GM19025 (cell line): ENCODE data around the gene AHSG.
A peak's percentile ranks its signal among the peaks of the same experiment; 100 is the strongest.
"Not testable (repeated sequence)": the region's sequence is repeated elsewhere in the genome, so short reads cannot be mapped to it uniquely, and the experiment has no call there.

Source experiments
- ATAC-seq: cut with Tn5 transposase; IDR thresholded peaks from one replicate; pipeline ENCODE4 v1.9.1; 2021; ENCODE audit warnings: mild to moderate bottlenecking, low read depth, moderate library complexity; ENCODE audit not compliant: unreplicated experiment

Gene AHSG

DNA sequence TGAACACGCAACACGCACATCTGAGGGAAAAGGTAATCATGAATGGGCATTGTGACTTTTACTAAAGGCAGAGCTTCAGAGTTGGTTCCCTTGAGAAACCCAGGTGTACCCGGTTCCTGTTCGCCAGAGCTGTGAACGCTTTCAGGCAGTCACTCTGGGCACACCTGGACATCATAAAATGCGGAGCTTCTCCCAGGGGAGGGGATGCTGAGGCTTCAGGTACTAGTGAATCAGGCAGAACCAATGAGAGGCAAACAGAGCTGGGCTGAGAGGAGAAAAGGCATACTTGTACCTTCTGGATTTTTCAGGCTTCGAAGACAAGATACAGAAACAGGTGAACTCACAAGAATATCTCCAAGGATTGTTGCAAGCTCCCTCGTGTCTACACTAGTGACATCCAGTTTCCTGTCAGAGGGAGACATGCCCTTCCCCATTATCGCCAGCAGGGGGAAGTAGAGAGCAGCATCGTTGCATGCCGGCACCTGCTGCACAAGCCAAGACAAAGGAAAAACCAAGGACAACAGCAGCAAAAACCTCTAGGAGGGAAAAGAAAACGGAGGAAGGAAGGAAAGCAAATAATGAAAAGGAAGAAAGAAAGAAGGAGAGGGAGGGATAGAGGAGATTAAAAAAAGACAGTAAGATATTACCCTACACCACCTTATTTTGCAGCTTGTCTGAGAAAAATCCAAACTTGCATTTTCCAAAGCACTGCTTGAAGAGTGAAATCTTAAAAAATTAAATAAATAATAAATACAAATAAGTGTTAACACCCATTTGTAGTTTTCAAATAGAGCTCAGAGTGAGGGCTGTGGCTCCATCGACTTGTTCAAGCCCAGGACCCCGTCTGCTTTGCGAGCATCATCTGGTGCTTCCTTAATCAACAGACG, 2.0 kb downstream of the AHSG start:
- ATAC-seq: no peak

DNA sequence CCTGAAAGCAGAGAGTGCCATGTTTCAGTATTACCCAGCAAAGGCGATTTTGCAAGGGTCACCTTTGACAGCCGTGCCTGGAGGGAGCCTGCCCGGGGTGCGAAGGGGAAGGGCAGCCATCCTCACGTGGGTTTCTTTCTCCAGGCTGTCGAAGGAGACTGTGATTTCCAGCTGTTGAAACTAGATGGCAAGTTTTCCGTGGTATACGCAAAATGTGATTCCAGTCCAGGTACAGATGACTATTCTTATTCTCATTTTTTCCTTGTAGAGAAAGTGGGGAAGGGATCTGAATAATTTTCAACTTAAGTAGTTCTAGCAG, 3.4 kb downstream of the AHSG start:
- ATAC-seq: no peak

DNA sequence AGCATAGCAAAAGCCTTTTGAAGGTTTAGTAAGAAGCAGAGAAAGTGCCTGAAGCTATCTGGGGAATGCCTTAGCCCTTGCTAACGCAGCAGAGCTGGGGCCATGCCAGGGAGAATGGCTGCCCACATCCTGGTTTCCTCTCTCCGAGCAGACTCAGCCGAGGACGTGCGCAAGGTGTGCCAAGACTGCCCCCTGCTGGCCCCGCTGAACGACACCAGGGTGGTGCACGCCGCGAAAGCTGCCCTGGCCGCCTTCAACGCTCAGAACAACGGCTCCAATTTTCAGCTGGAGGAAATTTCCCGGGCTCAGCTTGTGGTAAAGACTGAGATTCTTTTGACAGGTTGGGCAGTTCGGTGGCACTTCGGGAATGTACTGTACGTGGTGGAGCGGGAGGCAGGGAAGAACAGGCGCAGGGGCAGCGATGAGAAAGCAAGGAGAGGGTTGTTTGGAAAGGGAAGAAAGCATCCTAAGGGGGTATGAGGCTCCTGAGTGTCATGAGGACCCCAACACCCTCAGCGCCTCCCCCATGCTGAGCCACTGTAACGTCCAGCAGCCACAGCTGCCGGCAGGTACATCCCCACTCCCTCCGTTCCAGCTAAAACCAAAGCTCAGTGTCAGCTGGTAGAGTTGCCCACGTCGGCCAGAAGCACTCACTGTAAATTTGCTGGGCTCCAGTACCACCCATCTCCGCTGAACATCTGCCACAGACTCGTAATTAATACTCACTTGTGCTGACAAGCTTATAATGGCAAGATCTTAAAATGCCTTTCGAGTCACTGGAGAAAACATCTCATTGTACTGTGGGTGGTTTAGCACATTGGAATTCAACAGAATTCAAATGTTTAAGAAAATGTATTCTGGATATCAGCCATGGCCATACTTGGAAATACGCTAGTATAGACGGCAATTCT, 4.4 kb downstream of the AHSG start:
- ATAC-seq: peak; percentile 94

DNA sequence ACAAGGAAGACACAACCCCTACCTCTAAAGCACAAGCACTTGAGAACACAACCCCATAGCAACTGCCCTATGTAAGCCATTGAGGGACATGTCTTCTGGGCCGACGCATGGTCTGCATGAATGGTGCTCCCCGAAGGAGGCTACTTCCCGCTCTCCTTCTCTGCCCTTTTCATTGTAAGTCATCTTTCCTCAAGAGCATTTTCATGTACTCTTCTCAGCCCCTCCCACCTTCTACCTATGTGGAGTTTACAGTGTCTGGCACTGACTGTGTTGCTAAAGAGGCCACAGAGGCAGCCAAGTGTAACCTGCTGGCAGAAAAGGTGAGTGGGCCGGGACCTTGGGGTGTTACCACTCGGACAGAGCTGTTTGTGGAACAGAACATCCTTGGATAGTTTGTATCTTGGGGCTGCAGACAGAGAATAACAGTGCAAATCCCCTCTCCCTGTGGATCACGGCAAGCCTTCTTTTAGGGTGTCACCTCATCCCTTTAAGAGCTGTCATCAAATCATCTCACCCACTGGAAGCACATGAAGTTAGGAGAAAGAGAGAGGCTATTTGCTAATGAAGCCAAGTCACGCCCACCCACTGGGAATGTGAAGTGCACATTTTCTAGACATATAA, 5.6 kb downstream of the AHSG start:
- ATAC-seq: no peak

DNA sequence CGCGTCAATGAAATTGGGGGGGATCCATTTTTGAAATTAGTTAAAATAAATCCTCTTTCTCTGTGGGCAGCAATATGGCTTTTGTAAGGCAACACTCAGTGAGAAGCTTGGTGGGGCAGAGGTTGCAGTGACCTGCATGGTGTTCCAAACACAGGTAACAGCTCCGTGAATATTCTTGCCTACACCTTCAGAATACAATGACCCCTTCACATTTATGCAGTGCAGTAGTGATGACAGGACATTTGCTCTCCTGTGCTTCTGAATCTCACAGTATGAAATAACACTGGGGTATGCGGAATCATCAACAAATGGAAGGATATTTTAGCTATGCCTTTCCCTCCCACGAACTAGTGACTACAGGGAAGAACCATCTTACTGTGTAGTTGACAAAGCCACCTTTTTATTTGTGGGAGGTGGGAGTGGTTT, 6.9 kb downstream of the AHSG start:
- ATAC-seq: no peak

DNA sequence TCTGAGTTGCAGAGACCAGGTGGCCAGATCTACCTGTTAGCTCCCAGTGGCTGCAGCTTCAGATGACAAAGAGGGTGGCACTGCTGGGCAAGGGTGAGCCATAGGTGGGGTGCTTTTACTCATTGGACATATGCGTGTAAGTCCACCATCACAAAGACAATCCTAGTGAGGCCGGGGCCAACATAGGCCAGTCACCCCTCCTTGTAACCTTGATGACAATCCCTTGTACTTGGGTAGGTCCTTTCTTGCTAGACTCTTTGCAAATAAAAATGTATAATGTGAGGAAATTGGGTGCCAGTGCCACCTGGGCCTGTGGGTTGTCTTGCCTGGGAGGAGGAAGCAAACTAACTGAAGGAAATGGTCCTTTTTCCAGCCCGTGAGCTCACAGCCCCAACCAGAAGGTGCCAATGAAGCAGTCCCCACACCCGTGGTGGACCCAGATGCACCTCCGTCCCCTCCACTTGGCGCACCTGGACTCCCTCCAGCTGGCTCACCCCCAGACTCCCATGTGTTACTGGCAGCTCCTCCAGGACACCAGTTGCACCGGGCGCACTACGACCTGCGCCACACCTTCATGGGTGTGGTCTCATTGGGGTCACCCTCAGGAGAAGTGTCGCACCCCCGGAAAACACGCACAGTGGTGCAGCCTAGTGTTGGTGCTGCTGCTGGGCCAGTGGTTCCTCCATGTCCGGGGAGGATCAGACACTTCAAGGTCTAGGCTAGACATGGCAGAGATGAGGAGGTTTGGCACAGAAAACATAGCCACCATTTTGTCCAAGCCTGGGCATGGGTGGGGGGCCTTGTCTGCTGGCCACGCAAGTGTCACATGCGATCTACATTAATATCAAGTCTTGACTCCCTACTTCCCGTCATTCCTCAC, 7.6 kb downstream of the AHSG start:
- ATAC-seq: no peak

DNA sequence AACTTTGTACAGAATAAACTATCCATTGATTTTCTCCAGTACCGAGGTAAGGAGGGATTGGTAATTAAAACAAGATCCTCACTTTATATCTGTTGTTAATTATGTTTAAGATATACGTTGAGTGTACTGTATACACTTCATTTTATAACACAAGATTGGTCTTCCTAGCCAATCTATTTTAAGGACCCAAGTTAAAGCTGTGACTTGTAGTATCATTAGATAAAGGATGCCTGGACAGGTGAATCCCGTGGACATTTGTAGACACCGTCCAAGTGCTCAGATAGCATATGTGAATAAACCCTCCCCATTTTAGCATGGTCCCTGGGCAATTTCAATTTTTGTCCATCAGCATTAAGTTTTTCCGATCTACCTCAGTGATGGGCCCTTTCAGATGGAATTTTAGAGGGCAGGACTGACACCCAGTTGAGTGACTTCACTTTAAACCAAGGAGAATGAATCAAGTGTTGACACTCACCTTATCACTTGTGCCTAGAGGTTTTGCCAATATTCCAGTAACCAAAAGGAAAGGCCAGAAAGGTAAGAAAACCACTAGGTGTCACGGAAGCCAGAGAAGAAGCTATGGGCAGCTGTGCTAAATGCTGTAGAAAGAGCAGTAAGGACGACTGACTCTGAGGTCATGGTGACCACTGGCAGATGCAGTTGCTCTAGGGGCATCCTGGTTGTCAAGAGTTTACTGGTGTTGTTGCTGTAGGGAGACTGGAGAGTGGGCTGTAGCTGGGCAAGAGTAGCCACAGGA, 9.2 kb downstream of the AHSG start:
- ATAC-seq: no peak

DNA sequence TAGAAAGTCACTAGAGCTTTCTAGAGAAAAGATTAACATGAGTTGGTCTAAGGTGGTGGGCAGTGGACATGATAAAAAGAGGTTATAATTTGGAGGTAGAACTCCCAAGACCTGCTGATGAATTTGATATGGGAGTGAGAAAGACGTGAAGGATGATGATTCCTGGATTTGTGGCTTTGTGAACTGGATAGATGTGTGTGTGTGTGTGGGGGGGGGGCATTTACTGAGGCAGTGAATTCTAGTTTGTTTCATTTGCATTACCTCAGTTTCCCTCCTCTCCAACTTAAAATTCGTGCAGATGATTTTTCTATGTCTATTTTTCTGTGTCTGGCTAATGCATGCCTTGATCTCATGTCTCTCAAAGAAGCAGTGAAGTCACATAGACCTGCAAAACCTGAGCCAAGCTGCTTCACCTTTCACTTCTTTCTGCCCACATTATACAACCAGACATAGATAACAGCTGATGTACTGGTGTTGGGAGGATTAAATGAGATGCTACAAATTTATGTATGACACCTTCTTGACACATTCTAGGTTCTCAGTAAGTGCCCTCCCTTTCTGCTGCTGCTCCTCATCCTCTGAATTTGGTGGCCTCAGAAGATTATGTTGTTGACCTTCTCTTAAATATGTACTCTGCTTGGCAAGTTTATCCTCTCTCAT, 9.9 kb downstream of the AHSG start:
- no peak for ATAC-seq

DNA sequence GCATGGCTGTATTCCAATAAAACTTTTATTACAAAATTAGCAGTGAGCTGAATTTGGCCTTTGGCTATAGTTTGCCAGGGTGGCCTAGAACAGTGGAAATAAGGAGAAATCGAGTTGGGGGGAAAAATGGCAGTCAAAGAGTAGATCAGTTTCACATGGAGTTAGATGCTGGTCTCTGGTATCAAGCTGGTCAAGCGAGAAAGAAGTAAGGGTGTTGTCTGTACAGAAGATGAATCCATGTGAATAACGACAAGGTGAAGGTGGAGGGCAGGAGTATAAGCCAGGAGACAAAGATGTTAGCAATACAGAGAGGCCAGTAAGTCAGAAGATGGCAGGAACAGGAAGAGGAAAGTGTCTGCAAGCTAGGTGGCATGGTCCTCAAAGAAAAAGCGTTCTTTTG, 11.7 kb downstream of the AHSG start:
- ATAC-seq: no peak

DNA sequence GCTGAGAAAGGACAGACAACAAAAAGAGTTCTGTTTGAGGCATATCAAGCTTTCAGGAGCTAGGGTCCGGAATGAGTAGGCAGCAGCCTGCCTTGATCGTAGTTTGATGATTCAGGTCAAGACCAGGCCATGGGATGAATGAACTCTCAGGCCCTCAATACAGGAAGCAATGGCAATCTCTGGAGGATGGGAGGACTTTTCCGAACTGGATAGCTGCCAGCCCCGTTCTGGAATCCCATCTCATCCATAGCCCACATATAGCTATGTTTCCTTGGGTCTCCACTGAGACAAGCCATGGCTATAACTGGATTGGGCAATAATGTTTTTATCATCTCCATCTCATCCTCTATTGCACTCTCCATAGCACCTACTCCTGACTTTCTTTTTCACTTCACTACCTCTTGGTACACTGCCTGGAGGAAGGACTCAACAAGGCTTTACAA, 12.8 kb downstream of the AHSG start:
- ATAC-seq: no peak

DNA sequence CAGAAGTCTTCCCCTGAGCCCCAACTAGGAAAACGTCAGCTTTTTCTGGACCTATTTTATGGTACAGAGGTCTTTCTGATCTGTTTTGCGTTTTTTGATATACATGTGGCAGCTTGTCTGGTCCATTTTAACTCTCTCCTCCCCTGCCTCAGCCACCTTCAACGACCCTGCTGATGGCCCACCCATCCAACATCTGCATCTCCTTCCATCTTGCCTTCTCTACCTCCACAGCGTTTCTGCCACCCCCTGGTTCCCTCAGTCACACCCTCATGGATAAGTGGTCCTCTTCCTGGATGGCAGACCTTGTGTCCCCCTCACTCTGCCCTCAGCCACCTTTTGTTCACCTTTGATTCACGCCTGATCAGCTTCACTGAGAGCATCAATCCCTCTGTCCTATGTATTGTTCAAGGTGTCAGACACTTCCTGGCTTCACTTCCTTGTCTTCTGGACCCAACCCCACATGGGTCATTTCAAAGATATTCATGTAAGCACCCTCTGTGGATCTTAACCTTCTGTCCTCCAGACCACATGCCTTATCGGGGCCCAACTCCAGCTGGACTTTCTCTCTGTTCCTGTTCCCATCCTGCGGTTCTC, 13.5 kb downstream of the AHSG start:
- no peak for ATAC-seq

DNA sequence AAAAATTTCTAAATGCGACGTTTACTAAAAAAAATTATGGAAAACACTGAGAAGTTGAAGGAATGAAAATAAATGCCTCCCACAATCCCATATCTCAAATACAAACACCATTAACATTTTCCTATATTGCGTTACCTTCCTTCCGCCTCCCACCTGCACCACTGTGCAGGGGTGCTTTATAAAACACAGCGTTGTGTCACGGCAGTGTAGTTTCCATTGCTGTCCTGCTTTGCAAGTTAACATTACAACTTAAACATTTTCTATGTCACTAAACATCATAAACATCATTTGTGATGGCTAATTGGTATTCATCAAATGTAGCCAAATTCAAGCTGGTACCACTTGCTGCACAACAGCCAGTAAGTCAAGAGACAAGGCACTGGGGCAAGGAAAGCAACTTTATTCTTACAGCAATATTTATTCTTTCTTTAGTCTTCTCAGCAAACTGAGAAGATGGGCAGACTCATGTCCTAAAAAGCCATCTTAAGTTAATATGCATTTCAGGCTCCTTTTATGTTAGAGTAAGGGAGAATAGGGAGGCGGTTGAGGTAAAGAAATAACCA, 15.1 kb downstream of the AHSG start:
- no peak for ATAC-seq

DNA sequence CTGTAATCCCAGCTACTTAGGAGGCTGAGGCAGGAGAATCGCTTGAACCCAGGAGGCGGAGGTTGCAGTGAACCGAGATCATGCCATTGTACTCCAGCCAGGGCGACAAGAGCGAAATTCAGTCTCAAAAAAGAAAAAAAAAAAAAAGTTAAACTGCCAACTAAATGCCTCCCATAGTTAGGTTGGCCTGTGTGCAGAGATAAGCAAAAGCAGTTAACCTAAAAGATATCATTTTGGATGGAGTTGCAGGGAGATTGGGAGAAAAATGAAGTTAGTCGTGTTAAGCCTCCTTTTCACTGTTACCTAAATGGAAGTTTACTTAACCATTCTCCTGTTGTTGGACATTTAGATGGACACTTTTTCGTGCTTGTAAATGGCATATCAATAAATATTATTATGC, 15.9 kb downstream of the AHSG start:
- no peak for ATAC-seq

DNA sequence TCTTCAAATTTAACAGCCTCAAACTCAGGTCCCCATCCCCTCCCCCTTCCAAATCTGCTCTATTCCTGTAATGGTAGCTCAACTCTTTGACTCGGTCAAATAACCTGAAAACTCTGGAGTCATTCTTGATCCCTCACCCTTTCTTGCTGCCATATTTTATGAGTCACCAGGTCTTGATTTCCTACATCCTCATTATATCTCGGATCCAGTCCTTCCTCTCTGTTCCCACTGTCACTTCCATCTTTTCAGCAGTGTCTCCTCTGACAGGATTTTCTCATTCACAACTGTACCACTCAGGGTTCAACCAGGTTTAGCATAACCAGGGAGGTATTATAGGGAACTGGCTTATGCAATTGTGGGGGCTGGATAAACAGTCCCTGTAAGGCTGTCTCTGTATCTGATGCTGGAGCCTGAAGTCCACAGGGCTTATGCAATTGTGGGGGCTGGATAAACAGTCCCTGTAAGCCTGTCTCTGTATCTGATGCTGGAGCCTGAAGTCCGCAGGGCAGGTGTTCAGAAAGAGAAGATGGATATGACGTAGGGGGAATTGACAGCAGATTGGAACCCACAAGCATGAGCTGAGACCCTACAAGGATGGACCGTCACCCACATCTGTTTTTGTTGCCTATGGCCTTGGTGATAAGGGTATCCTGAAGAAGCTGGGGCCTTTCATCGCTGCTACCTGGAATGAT, 18.2 kb downstream of the AHSG start:
- ATAC-seq: no peak

DNA sequence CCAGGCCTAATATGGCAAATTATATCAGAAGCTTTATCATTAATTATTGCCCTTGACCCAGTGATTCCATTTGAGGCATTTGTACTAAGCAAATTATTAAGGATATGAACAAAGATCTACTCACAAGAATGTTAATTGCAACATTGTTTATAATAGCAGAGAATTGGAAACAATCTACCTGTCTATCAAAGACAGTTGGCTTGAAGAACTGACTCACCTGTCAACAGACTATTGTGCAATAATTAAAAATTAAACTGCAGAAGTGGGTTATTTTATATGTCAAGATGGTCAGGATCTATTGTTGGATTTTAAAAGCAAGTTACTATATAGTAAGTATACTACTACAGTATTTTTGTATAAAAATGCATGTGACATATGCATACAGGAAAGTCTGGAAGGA, 20.6 kb downstream of the AHSG start:
- no peak for ATAC-seq

DNA sequence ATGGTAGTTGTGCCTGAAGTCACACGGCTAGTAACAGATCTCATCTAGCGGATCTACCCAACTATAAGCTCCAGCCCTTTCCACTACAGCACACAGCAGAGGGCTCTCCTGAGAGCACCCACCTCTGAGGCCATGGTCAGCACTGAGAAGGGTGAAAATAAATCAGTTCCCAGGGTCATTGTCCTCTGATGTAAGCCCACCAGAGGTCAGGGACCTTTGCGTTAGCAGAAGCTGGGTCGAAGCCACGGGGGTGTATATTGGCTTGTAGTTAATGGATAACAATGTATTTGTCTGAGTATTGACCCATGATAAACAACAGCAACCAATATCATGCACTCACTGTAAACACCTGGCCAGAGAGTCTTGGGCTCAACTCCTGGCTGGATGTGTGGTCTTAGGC, 21.3 kb downstream of the AHSG start:
- ATAC-seq: not testable (repeated sequence)

DNA sequence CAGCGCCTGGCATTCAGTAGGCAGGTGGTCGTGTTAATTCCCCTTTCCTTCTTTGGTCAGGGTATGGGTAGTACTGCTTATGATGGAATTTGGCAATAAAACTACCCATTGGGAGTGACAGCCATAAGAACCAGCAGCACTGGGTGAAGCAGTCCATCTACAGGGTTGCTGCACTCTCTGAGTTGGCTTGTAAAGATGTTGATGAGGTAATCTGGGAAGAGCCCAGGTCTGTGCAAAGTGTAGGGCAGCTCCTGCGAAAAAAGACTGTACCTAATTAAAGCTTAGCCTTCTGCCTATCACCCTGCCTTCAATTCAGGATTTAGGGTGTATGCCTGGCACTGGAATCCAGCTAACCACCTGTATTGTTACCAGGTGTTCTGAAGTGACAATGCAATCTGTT, 22.7 kb downstream of the AHSG start:
- no peak for ATAC-seq

DNA sequence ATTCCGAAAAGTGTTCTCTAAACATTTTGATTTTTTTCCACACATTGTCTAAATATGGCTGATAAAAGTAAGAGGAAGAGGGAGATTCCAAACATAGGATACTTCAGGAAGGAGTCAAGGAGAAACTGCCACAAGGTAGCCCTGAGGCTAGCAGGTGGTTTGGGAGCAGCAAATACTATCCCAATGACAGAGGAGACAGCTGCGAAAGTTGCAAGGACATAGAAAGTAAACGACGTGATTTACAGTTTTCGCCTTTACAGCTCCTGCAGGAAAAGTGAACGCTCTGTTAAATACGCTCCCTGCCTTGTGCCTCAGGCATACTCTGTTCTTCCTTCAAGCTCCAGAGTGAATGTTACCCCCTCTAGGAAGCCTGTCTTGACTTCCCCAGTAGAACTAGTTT, 23.7 kb downstream of the AHSG start:
- no peak for ATAC-seq
